Hepatic stellate cell (primary cell): ENCODE results near the gene SLC15A1.
A peak's percentile ranks its signal among the peaks of the same experiment; 100 is the strongest.

Experiments used
- DNase-seq: peaks from one replicate; pipeline ENCODE4 v3.0.0; 2011; ENCODE audit warnings: low spot score

The SLC15A1 gene

GRCh38 chr13:98693756-98694155 lies 58.7 kb downstream of the SLC15A1 start:
- no peak for DNase-seq

- DNase-seq, result no peak
Observed at GRCh38 chr13:98691360-98691759, 61.1 kb downstream of the SLC15A1 start.

GRCh38 chr13:98690348-98691022 lies 62.0 kb downstream of the SLC15A1 start:
- no peak for DNase-seq

GRCh38 chr13:98689347-98689968 lies 63.0 kb downstream of the SLC15A1 start:
- DNase-seq, result no peak

- no peak for DNase-seq
Observed at GRCh38 chr13:98688373-98688772, 64.1 kb downstream of the SLC15A1 start.

GRCh38 chr13:98687319-98687718 lies 65.2 kb downstream of the SLC15A1 start:
- DNase-seq, result no peak

- DNase-seq, result no peak
Observed at GRCh38 chr13:98686270-98686669, 66.2 kb downstream of the SLC15A1 start.

- DNase-seq, result no peak
Observed at GRCh38 chr13:98685146-98685545, 67.3 kb downstream of the SLC15A1 start.

GRCh38 chr13:98681049-98681448 lies 71.4 kb downstream of the SLC15A1 start:
- no peak for DNase-seq

GRCh38 chr13:98678741-98679140 lies 73.7 kb downstream of the SLC15A1 start:
- no peak for DNase-seq

GRCh38 chr13:98677398-98677797 lies 75.1 kb downstream of the SLC15A1 start:
- peak; percentile 42 for DNase-seq

- no peak for DNase-seq
Observed at GRCh38 chr13:98676239-98676638, 76.2 kb downstream of the SLC15A1 start.

GRCh38 chr13:98675837-98676236 lies 76.6 kb downstream of the SLC15A1 start:
- no peak for DNase-seq

- DNase-seq, result no peak
Observed at GRCh38 chr13:98675066-98675465, 77.4 kb downstream of the SLC15A1 start.

- peak; percentile 81 for DNase-seq
Observed at GRCh38 chr13:98672947-98673613, 79.4 kb downstream of the SLC15A1 start.

- DNase-seq, result no peak
Observed at GRCh38 chr13:98668155-98668554, 84.3 kb downstream of the SLC15A1 start.

GRCh38 chr13:98665638-98665995 lies 86.9 kb downstream of the SLC15A1 start:
- no peak for DNase-seq

- DNase-seq, result no peak
Observed at GRCh38 chr13:98664924-98665637, 87.4 kb downstream of the SLC15A1 start.

- no peak for DNase-seq
Observed at GRCh38 chr13:98664510-98664909, 88.0 kb downstream of the SLC15A1 start.

- DNase-seq, result no peak
Observed at GRCh38 chr13:98664047-98664446, 88.4 kb downstream of the SLC15A1 start.

- DNase-seq, result no peak
Observed at GRCh38 chr13:98658131-98658530, 94.3 kb downstream of the SLC15A1 start.

GRCh38 chr13:98657506-98658085 lies 94.9 kb downstream of the SLC15A1 start:
- no peak for DNase-seq
